Measurements from ENCODE around the gene ZSCAN30.

Gene ZSCAN30

DNA sequence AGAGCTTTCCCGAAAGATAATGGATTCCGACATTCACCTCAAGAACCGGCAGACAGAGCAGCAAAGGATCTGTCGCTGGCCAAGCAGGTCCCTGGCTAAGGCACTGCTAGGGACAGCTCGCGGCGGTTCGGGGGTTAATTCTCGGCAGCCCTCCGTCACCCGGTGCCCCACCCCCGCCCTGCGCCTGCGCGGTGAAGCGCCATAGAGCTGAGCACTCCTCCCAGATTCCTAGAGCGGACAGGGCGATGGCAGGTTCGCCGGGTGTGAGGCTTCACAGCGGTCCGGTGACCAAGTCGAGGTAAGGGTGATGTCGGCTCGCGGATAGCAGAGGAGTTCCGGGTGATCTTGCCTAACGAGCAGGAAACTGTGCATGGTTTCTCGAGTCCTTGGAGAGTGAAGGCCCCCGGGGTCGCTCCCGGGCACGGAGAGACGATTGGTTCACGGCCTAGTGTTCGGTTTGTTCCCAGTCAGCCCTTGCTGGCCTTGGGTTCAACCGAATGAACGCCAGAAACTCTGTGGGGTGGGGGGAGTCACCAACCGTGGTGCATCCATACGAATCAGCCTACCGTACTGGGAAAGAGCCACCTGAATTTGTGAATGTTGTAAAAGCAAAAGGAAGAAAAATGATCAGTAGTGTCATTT lies at the start of gene ZSCAN30:
ZSCAN30 (minus strand) TSS at position 136 of the 642 bp plus-strand sequence. CDS start 25,877 bp downstream, outside the sequence.
- DNase-seq: peak; percentile 94

DNA sequence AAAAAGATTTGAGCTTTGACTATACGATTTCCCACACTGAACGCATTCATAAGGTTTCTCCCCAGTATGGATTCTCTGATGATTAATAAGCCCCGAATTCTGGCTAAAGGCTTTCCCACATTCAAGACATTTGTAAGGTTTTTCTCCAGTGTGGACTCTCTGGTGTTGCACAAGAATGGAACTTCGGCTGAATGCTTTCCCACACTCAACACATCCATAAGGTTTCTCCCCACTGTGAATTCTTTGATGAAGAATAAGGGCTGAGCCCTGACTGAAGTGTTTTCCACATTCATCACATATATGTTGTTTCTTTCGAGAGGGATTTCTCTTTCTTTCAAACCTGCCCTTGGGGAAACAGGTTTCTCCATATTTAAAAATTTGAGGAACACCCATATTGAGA lies 47.3 kb upstream of the ZSCAN30 start:
- no peak for DNase-seq

DNA sequence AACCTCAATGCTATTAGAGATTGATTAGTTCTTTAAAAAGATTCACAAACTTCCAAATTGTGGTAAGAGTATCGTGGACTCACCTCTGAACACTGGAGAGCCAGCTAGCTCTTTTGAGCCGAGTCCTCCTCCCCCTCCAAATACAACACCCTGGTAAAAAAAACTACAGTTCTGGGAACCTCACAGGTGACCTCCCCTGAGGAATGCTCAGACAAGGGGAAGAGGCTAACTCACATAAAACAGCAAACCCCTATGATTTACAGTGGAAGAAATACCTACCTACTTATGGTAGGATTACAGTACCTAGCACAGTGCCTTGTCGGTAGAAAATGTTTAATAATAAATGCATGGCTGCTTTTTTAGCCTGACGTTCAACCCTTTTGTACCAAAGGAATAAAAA lies 45.8 kb upstream of the ZSCAN30 start:
- no peak for DNase-seq

DNA sequence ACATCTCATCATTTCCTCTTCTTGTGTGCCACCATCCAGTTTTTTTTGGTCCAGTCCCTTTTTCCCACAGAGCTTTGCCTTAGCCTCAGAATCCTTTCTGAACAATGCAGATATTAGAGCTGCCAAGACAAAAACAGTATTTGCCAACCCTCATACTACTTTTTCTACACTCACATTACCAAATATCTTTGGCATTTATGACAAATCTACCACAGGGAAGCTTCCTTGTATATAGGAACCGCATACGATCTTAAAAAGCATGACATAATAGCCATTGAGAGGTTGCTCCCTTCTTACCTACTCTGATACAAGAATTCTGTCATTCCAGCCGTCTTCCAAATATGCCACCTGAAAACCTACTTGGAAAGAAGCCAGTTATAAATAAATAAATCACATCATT lies 44.8 kb upstream of the ZSCAN30 start:
- DNase-seq: no peak

DNA sequence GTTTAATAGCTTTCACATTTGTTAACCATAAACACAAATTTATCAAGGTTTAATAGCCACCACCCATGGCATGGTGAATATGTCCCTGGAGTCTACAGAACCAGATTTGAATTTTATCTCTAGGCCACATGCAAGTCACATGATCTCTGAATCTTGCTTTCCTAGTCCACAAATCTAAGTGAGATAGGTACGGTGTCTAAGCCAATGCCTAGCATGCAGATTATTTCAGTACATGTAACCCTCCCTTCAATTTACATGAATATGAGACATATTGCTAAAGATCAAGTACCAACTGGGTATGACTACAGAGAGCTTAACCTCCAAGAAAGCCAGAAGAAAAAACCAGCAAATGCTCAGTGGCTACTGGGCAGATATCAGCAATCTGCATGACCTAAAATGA lies 44.2 kb upstream of the ZSCAN30 start:
- no peak for DNase-seq

DNA sequence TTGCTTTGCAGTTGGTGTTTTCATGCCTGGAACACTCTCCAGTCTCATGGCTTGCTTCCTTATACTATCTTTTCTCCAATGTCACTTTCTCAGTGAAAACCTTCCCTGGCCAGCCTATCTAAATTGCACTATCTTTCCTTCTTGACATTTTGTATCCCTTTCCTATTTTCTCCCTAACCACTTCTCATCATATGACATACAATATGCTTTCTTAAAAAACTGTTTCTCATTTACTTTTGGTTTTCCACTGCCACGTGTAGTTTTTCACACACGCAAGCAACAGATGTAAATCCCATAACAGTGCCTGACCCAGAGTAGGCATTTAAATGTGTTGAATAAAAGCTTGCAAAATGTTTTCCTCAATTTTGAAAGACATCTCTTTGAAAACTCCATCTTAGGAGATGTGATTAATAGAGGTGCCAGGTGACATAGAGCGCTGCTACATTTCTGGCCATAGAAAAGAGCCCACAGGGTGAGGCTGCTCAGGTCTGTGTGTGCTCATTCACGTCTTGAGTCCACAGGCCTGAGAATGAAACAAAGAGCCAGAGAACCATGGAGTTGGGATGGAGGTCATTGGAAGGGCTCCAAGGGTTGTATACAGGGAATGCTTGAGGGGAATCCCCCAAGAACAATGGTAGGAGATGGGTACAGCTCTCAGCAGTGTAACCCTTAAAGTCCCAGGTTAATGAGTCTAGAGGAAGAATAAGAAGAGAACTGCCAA lies 41.5 kb upstream of the ZSCAN30 start:
- DNase-seq: no peak

DNA sequence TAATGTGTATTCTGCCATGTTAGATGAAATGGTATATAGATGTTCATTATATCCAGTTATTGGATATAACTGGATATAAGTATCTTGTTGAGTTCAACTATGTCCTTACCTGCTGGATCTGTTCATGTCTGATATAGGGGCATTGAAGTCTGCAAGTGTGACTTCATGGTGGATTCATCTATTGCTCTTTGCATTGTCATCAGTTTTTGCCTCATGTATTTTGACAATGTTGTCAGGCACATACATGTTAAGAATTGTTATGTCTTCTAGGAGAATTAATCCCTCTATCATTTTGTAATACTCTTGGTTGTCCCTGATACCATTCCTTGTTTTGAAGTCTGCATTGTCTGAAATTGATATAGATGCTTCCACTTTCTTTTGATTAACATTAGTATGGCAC lies 38.8 kb upstream of the ZSCAN30 start:
- DNase-seq: no peak

DNA sequence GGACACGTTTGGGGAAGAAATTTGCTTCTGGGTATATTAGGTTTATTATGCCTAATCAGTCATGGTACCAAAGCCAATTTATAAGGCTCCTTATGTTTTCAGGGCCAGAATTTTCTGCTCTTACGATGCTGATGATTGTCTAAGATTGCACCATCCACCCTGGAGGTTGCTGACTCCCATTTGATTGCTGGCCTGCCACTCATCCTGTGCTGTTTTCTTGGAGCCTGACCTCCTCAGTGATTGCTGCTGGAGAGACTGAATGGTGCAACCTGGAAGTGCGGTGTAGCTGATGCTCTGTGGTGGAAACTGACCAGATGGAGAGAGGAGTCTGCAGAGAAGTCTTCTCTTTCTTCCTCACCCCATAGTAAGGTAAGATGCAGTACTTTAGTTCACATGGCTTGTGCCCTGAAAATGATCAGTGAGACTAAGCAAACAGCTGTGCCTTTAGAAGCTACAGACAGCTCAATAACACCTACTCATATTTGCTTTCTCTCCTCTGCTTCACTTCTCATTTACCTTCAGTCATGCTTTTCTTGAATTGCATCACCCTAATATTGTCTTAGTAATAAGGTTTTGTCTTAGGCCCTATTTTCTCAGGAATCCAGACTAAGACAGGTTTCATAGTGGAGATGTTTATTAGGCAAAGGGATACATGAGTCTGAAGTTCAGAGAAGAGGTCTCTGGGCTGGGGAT lies 36.8 kb upstream of the ZSCAN30 start:
- no peak for DNase-seq

DNA sequence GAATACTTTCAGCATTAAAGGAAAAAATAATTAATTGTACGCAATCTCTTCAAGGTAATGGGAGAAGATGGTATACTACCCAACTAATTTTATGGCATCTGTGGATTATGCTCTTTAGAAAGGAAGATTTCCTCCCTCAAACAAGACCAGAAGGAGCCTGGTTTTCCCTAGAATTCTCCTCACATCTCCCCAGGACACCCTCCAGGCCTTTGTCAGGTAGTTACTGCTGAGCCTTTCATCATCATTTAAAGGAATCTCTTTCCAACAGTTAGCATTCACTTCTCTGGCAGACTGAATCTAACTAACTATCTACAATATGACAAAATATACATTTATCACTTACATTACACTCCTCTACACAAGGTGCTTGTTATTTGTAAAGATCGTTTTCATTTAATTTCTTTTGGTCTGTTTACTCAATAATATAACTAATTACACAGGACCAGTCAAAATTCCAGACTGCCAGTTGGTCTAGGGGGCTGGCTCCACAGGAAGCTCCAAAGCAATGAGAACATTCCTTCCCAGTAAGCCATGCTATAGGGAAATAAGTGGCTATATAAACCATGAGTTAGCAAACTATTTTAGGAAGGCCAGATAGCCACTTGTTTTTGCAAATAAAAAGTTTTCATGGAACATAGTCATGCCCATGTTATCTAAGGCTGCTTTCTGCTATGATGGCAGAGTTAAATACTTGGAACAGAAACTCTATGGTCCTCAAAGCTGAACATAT lies 35.1 kb upstream of the ZSCAN30 start:
- no peak for DNase-seq

DNA sequence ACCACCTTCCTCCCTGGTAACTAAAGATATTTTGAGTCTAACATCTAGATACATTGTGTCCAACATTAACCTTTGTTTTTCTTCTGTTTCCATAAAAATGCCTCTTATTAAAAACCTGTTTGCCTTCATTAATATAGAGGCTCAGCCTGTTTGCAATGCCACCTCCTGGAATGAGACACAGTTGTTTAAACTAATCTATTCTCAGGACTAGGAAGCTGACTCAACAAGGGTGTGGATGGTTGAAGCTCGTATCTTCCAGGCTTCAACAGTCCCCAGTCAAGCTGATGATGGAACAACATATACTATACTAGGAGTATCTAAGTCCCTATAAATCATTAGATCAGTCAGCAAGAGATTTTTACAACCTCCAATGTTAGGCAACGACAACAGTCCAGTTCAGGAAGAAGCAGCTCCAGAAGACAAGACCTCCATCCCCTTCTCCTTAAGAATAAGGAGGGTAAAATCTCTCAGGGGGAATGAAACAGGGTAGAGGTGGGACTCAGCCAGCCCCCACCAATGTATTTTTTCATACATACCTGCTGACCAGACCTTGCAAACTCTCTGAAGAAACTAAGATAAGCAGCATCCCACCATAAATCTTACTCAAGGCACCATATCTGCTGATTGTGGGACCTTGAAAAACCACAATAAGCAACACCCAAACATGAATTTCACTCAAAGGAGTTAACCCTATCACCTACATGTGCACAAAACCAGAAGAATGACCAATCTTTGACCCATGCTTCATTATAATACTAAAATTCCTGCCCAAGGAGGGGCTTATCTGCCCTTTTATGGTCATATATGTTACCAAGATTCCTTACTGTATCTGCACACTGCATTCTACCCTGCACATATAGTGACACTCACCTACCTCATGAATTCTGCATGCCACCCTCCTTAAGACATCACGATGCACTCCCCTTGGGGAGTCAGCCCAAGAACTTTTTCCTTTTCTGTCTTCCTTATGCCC lies 32.7 kb upstream of the ZSCAN30 start:
- DNase-seq: no peak

DNA sequence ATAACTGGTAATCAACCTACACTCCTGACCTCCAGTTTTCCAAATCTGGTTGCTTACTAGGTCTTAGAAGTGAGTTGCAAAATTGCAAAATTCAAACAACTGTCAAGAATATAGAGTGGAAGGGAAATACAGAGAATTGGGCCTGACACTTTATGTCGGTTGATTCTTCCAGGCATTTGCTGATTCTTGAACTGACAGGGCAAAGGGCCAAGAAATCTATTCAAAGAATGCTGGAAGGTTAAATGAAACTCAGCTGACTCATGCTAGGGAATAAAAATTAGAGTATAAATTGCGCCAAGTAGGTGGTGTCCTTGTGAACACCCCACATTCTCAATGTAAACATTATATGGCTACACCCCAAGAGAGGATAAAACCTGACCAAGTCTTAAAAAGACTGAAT lies 21.5 kb upstream of the ZSCAN30 start:
- no peak for DNase-seq

DNA sequence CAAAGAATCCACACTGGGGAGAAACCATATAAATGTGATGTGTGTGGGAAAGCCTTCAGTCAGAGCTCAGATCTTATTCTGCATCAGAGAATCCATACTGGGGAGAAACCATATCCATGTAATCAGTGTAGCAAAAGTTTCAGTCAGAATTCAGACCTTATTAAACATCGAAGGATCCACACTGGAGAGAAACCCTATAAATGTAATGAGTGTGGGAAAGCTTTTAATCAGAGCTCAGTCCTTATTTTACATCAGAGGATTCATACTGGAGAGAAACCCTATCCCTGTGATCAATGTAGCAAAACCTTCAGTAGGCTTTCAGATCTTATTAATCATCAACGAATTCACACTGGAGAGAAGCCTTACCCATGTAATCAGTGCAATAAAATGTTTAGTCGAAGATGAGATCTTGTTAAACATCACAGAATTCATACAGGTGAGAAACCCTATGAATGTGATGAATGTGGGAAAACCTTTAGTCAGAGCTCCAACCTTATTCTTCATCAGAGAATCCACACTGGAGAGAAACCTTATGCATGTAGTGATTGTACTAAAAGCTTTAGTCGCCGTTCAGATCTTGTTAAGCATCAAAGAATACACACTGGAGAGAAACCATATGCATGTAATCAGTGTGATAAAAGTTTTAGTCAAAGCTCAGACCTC lies 16.7 kb upstream of the ZSCAN30 start:
- no peak for DNase-seq

DNA sequence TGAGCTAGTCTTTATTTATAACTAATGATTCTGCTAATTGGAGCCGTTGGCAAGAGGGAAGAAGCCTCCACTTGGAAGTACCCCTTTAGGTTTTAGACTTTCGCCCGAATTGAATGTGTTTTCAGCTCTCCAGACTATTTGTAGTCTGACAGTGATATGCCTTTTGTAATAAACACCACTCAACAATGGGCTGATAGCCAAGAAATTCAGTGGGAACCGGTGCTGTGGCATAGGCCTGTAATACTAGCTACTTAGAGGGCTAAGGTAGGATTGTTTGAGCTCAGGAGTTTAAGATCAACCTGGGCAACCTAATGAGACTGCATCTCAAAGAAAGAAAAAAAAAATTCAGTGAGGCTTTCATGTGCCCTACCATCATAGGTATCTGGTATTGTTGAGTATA lies 13.6 kb upstream of the ZSCAN30 start:
- no peak for DNase-seq

DNA sequence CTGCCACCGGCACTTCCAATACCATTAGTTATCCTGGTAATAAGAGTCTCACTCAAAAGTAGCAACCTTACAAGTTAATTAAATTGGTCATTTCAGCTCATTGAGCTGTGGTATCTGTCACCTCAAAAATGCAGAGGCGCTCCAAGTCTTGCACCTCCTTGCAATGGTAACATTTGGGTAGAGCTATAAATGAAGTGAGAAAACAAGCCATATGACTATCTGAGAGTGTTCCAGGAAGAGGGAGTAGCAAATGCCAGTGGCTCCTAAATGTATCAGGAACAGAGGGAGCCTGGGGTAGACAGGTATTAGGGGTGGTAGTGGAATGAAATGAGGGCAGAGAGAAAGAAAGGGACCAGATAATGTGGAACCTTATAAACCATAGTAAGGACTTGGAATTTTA lies 6.0 kb upstream of the ZSCAN30 start:
- DNase-seq: no peak

DNA sequence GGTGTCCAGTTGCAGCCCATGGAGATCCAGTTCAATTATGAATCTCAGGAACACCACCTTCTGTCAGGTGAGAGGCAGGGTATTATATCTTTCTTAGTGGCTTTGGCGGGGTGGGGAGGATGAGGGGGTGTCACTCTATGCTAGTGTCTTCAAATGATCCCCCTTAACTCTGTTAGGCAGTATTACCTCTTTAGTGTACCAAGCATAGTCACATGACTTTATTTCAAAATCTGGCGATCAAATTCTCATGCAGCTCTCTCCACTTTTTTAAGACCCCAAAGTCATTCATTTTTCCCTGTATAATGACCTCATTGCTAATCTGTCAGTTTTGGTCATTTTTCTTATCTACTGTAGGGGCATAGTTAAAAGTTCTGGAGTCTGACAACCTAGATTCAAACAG lies 1.1 kb upstream of the ZSCAN30 start:
- DNase-seq: no peak

DNA sequence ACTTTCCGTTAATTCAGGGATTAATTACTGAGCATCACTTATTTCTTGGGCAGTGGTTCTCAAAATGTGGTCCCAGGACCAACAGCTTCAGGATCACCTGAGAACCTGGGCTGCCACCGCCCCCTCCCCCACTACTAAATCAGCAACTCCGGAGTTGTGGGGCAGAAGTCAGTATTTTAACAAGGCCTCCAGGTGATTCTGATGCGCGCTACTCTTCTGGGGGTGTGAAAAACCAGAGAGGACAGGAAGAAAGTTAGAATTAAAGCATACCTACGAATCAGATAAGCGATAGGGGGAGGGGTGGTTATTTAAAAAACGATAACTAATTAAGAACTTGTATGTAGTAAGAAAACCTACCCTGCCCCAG lies 319 bp downstream of the ZSCAN30 start:
- DNase-seq: peak; percentile 23

DNA sequence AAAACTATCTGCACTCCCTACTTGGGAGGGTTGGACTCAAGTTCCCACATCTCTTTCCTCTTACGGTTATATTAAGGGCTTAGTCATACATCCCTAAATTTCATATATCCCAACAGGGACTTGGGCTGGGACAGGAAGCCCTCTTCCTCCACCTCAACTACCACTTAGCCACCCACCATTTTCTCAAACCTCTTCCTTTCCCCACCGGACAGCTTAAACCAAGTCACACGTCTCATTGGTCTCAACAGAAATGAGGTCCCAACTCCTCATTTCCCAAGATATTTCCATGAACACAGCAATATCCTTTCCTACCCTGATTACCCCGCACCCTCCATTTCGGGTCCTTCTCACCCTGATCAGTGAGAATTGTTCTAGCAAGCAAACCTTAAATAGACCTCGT lies 736 bp downstream of the ZSCAN30 start:
- no peak for DNase-seq

DNA sequence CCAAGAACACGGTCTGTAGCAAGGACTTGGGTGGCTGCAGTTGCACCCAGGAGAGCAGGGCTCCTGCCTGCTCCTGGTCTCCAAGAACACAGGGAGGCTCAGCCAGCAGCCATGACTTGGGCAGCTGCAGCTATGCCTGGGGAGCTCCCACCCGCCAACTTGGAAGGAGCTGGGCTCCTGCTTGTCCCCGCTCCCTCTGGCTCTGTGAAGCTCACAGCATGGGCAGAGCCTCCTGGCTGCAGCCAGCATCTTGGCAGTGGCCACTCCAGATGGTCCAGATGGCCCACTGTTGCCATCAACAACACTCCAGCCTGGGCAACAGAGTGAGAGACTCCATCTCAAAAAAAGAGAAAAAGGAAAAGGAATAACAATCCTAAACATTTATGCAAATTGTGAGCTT lies 5.2 kb downstream of the ZSCAN30 start:
- DNase-seq: no peak

DNA sequence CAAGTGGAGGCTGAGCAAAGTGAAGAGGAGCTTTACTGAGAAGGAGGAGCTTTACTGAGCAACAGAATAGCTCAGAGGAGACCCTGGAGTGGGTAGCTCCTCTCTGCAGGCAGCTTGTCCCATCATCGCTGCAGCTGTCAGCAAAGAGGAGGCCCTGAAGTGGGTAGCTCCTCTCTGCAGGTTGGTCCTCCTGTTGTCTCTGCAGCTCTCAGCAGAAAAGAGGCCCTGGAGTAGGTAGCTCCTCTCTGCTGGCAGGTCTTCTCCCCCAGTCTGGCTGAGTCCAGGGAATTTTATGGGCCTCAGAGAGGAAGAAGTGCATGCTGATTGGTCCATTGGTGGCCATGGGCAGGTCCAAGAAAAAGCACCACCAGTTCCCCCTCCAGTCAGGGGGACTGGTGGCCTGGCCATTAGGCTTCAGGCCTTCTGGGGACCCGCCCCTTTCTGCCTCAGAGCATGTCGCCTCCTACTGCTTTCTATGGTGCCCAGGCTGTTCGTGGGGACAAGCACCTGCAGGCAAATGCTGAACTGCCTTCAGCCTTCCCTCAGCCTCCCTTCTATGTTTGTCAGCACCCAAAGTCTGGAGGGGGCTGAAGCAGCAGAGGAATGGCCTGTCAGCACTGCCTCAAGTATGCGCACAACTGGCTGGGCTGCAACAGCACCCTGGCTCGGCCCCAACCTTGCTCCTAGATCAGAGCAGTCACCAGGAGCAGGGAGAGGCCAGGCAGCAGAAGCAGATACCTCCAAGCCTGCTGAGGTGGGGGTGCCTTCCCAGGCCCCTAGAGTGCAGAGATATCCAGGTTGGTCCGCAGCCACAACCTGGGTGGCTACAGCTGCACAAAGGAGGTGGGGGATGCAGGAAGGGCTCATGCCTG lies 5.9 kb downstream of the ZSCAN30 start:
- DNase-seq: no peak

DNA sequence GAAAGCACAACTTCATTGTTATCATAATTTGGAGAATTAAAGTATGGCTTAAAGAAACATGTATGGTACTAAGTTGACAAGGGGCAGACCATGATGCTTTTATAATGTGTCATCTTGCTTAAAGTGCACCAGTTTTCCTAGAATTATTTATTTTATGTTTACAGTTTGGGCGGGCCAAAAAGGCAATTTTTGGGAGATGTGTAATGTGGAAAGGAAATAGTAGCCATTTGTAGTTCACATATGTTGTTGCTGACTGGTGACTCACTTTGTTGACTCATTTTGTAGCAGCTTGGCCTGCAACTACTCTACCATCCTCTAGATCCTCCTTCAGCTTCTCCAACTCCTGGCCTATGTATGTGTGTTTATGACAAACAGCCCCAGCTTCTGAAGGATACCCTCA lies 7.7 kb downstream of the ZSCAN30 start:
- DNase-seq: no peak

DNA sequence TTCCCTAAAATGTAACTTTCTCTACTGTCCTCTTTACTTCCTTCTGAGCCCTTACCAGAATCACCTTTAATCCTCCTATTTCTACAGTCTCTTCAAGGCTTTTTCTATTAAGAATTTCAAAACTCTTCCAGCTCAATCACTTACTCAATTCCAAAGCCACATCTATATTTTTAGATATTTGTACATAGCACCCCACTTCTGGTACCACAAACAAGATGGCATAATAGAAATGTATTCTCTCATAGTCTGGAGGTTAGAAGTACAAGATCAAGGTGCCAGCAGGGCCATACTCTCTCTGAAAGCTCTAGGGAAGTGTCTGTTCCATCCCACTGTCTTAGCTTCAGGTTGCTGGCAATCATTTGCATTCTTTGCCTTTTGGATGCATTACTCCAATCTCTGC lies 11.1 kb downstream of the ZSCAN30 start:
- no peak for DNase-seq

Data from NCI-H774 (cell line).